HepG2 (cell line): ENCODE data around the gene ARFGEF3. TPM values are rescaled to one million over a fixed set of nuclear protein-coding genes. Genes with fewer than 3 reads are reported as not detected.
A peak's percentile ranks its signal among the peaks of the same experiment; 100 is the strongest.

Experiments
- GATAD2A ChIP-seq: IDR thresholded peaks from 2 replicates; pipeline ENCODE4 v1.6.1; 2016
- HNF4G ChIP-seq, 2 experiments: sonication (generic) in 1 of 2; formaldehyde crosslinking in 1 of 2; IDR thresholded peaks; 2 replicates each; pipeline versions ENCODE4 v1.4.0 to v1.6.1; 2011 to 2020; ENCODE audit warnings: borderline replicate concordance in 2 of 2, low read depth in 2 of 2, mild to moderate bottlenecking in 2 of 2, low read length in 1 of 2, missing genetic modification reagents in 1 of 2, moderate library complexity in 1 of 2
- RBM39 ChIP-seq: fragments of 200-400 bp; formaldehyde crosslinking; IDR thresholded peaks from one replicate; pipeline ENCODE4 v1.6.1; 2018; ENCODE audit warnings: antibody characterized with exemption, mild to moderate bottlenecking, low read depth, low read length; ENCODE audit not compliant: poor library complexity, severe bottlenecking
- SOX6 ChIP-seq, 2 experiments: fragments of 450-650 bp in 1 of 2; sonication (generic) in 1 of 2; formaldehyde crosslinking in 1 of 2; IDR thresholded peaks; 2 replicates each; pipeline versions ENCODE4 v1.4.0 to v1.6.1; 2017 to 2020; ENCODE audit warnings: antibody characterized with exemption in 1 of 2, mild to moderate bottlenecking in 1 of 2, missing genetic modification reagents in 1 of 2
- TBX2 ChIP-seq: sonication (generic); formaldehyde crosslinking; IDR thresholded peaks from 2 replicates; pipeline ENCODE4 v1.5.0; 2020; ENCODE audit warnings: missing genetic modification reagents, mild to moderate bottlenecking, borderline replicate concordance
- TCF12 ChIP-seq, 2 experiments: fragments of 450-650 bp in 1 of 2; sonication (generic) in 1 of 2; formaldehyde crosslinking in 1 of 2; IDR thresholded peaks; 2 replicates each; pipeline versions ENCODE4 v1.6.1 to v1.8.0; 2017 to 2022; ENCODE audit warnings: antibody characterized with exemption in 1 of 2, mild to moderate bottlenecking in 1 of 2, missing genetic modification reagents in 1 of 2, moderate library complexity in 1 of 2
- TEAD3 ChIP-seq: optimal IDR thresholded peaks from 2 replicates; pipeline ENCODE3; 2016; ENCODE audit warnings: borderline replicate concordance
- ZNF180 ChIP-seq: sonication (generic); formaldehyde crosslinking; IDR thresholded peaks from 2 replicates; pipeline ENCODE4 v1.4.0; 2020; ENCODE audit warnings: low read depth, missing genetic modification reagents, borderline replicate concordance
- ZNF772 ChIP-seq: sonication (generic); formaldehyde crosslinking; IDR thresholded peaks from 2 replicates; pipeline ENCODE4 v1.5.0; 2020; ENCODE audit warnings: mild to moderate bottlenecking, missing genetic modification reagents
- ZNF773 ChIP-seq: sonication (generic); formaldehyde crosslinking; IDR thresholded peaks from 2 replicates; pipeline ENCODE4 v1.4.0; 2020; ENCODE audit warnings: missing genetic modification reagents, borderline replicate concordance
- ZNF841 ChIP-seq: sonication (generic); formaldehyde crosslinking; IDR thresholded peaks from 2 replicates; pipeline ENCODE4 v1.8.1; 2023; ENCODE audit warnings: missing genetic modification reagents, borderline replicate concordance
- ZSCAN31 ChIP-seq: sonication (generic); formaldehyde crosslinking; IDR thresholded peaks from 2 replicates; pipeline ENCODE4 v1.5.0; 2020; ENCODE audit warnings: low read depth, mild to moderate bottlenecking, missing genetic modification reagents
- polyA plus RNA-seq, 8 experiments: library from polyadenylated mRNA; depleted of rRNA in 3 of 8; stranded (reverse) in 7 of 8; unstranded in 1 of 8; fragments of >200 nt; fragmentation: Illumina TruSeq in 4 of 8; extraction: Trizol in 4 of 8; gene quantifications; 2 replicates each; pipeline versions ENCODE4 v1.2.1 to v1.2.3, GENCODE V29; 2011 to 2016; ENCODE audit warnings: low read depth in 4 of 8, missing spikeins in 1 of 8, mixed read lengths in 1 of 8; ENCODE audit not compliant: insufficient read depth in 1 of 8
- total RNA-seq, 5 experiments: library from RNA; depleted of rRNA; stranded (reverse); fragments of >200 nt; fragmentation: Illumina TruSeq; extraction: Trizol; gene quantifications; 2 replicates each; pipeline ENCODE4 v1.2.3, GENCODE V29; 2016; ENCODE audit warnings: low read depth in 1 of 5
- TF ChIP-seq, protein P1 (sequence below): fragments of 450-650 bp; IDR thresholded peaks from 2 replicates; pipeline ENCODE4 v1.6.1; 2017; ENCODE audit warnings: mild to moderate bottlenecking
- TF ChIP-seq, protein P2 (sequence below): sonication (generic); formaldehyde crosslinking; IDR thresholded peaks from 2 replicates; pipeline ENCODE4 v1.5.1; 2020; ENCODE audit warnings: missing genetic modification reagents, mild to moderate bottlenecking, borderline replicate concordance
- TF ChIP-seq, protein P3 (sequence below): sonication (generic); formaldehyde crosslinking; IDR thresholded peaks from 2 replicates; pipeline ENCODE4 v1.5.0; 2020; ENCODE audit warnings: missing genetic modification reagents
- TF ChIP-seq, protein P4 (sequence below): IDR thresholded peaks from 2 replicates; pipeline ENCODE4 v1.6.1; 2016
- TF ChIP-seq, protein P5 (sequence below): sonication (generic); formaldehyde crosslinking; IDR thresholded peaks from 2 replicates; pipeline ENCODE4 v1.5.0; 2020; ENCODE audit warnings: mild to moderate bottlenecking, missing genetic modification reagents
- TF ChIP-seq, protein P6 (sequence below): sonication (generic); formaldehyde crosslinking; IDR thresholded peaks from 2 replicates; pipeline ENCODE4 v1.8.0; 2022; ENCODE audit warnings: missing genetic modification reagents, low read depth, mild to moderate bottlenecking, borderline replicate concordance

ARFGEF3 gene
- total and polyA plus RNA-seq, 2 of the 13 experiments (the other 11 are each of a cell fraction or from before 2014, with no cell fraction given), result 0.60 to 2.6 TPM

DNA sequence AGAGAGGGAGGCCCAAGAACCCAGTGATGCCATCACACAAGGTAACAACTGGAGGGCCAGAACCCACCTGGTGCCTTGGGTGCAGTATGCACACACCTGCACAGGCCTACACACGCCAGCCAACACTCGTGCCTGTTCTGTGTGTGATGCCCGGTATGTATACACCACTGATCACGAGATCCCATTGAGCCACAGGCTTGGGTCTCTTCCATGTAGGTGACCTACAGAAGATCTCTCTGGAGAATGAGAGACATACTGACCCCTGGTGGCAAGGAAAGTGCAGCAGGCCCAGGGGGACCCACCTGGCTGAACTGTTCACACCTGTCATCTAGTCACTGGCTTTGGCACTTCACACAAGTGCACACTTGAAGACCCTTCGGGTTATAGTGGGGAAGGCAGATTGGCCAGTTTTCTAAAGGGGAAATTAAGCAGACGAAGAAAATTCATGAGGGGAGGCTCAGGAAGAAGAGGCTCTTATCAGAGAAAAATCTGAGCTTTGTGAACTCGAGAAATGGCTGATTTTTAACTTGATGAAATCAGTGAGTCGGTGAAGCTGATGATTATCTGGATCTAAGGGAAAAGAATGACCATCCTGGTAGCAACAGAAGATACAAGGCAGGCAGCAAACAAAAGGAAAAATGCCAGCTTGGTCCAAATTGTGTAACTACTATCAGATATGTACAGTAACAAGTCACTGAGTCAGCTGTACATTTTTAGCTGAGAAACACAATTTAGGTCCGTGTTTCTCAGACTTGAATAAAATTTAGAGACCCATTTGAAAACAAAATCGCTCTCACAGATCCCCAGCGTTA lies 125.6 kb downstream of the ARFGEF3 start (continued):
- TF ChIP-seq, protein P1, sequence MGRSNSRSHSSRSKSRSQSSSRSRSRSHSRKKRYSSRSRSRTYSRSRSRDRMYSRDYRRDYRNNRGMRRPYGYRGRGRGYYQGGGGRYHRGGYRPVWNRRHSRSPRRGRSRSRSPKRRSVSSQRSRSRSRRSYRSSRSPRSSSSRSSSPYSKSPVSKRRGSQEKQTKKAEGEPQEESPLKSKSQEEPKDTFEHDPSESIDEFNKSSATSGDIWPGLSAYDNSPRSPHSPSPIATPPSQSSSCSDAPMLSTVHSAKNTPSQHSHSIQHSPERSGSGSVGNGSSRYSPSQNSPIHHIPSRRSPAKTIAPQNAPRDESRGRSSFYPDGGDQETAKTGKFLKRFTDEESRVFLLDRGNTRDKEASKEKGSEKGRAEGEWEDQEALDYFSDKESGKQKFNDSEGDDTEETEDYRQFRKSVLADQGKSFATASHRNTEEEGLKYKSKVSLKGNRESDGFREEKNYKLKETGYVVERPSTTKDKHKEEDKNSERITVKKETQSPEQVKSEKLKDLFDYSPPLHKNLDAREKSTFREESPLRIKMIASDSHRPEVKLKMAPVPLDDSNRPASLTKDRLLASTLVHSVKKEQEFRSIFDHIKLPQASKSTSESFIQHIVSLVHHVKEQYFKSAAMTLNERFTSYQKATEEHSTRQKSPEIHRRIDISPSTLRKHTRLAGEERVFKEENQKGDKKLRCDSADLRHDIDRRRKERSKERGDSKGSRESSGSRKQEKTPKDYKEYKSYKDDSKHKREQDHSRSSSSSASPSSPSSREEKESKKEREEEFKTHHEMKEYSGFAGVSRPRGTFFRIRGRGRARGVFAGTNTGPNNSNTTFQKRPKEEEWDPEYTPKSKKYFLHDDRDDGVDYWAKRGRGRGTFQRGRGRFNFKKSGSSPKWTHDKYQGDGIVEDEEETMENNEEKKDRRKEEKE, result no peak
- TF ChIP-seq HNF4G (IDR thresholded peaks at IDR 0.05; ENCODE audit: borderline replicate concordance, low read depth, low read length), result no peak
- TF ChIP-seq HNF4G (CRISPR knock-in tag; IDR thresholded peaks at IDR 0.05; ENCODE audit: borderline replicate concordance, low read depth), result no peak
- TF ChIP-seq, protein P2, sequence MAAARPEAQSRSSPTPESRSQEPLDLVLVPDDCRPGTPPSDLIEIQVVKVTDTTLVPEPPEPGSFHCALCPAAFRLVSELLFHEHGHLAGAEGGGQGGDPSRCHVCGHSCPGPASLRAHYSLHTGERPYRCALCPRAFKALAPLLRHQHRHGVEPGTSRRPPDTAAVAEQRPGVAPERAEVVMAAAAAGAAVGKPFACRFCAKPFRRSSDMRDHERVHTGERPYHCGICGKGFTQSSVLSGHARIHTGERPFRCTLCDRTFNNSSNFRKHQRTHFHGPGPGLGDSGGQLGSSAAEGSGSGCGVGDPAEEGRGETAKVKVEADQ (CRISPR knock-in tag), result no peak
- TF ChIP-seq SOX6 (IDR thresholded peaks at IDR 0.05), result no peak
- TF ChIP-seq SOX6 (CRISPR knock-in tag; IDR thresholded peaks at IDR 0.05), result peak; percentile 34; the same call in 1 of the 2 replicates
- TF ChIP-seq ZNF180 (CRISPR knock-in tag), result no peak
- no peak for TF ChIP-seq ZNF773 (CRISPR knock-in tag)
- peak; percentile 38 for TF ChIP-seq TEAD3
- TF ChIP-seq, protein P3, sequence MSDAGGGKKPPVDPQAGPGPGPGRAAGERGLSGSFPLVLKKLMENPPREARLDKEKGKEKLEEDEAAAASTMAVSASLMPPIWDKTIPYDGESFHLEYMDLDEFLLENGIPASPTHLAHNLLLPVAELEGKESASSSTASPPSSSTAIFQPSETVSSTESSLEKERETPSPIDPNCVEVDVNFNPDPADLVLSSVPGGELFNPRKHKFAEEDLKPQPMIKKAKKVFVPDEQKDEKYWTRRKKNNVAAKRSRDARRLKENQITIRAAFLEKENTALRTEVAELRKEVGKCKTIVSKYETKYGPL, result no peak
- TF ChIP-seq, protein P4, sequence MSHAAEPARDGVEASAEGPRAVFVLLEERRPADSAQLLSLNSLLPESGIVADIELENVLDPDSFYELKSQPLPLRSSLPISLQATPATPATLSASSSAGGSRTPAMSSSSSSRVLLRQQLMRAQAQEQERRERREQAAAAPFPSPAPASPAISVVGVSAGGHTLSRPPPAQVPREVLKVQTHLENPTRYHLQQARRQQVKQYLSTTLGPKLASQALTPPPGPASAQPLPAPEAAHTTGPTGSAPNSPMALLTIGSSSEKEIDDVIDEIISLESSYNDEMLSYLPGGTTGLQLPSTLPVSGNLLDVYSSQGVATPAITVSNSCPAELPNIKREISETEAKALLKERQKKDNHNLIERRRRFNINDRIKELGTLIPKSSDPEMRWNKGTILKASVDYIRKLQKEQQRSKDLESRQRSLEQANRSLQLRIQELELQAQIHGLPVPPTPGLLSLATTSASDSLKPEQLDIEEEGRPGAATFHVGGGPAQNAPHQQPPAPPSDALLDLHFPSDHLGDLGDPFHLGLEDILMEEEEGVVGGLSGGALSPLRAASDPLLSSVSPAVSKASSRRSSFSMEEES (CRISPR knock-in tag), result peak; percentile 35; the same call in 1 of the 2 replicates
- TF ChIP-seq, protein P5, sequence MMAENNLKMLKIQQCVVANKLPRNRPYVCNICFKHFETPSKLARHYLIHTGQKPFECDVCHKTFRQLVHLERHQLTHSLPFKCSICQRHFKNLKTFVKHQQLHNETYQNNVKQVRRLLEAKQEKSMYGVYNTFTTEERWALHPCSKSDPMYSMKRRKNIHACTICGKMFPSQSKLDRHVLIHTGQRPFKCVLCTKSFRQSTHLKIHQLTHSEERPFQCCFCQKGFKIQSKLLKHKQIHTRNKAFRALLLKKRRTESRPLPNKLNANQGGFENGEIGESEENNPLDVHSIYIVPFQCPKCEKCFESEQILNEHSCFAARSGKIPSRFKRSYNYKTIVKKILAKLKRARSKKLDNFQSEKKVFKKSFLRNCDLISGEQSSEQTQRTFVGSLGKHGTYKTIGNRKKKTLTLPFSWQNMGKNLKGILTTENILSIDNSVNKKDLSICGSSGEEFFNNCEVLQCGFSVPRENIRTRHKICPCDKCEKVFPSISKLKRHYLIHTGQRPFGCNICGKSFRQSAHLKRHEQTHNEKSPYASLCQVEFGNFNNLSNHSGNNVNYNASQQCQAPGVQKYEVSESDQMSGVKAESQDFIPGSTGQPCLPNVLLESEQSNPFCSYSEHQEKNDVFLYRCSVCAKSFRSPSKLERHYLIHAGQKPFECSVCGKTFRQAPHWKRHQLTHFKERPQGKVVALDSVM (CRISPR knock-in tag), result no peak
- no peak for TF ChIP-seq RBM39
- TF ChIP-seq TBX2 (CRISPR knock-in tag), result no peak
- TF ChIP-seq GATAD2A, result 0 out of 2 replicates have a peak, but pooled peaks have one; percentile 42
- no peak for TF ChIP-seq ZNF841 (CRISPR knock-in tag)
- TF ChIP-seq ZSCAN31, result no peak
- no peak for TF ChIP-seq TCF12 (IDR thresholded peaks at IDR 0.05)
- no peak for TF ChIP-seq TCF12 (CRISPR knock-in tag; IDR thresholded peaks at IDR 0.05)
- no peak for TF ChIP-seq ZNF772 (CRISPR knock-in tag)
- TF ChIP-seq, protein P6, sequence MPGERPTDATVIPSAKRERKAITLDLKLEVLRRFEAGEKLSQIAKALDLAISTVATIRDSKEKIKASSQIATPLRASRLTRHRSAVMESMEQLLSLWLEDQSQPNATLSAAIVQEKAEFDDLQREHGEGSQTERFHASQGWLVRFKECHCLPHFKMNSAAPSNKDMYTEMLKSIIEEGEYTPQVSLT (CRISPR knock-in tag), result no peak
